VCaP (cell line): Measurements from ENCODE around the gene GJC1.
A peak's percentile ranks its signal among the peaks of the same experiment; 100 is the strongest.

Experiments used
- H3K27ac ChIP-seq: fragments of 450-650 bp; 2 replicates; pipeline ENCODE4 v1.5.1; 2017
- CTCF ChIP-seq: fragments of 450-650 bp; conservative IDR thresholded peaks from 2 replicates; pipeline ENCODE4 v1.5.1; 2017; ENCODE audit warnings: mild to moderate bottlenecking, moderate library complexity

Gene GJC1

GRCh38 chr17:44829523-44830358, at the start of gene GJC1:
GJC1 (minus strand) TSS chr17:44830287; CDS start chr17:44805817, 24,470 bp downstream.
- H3K27ac ChIP-seq, result no peak within 1 kb of the TSS
- no peak for TF ChIP-seq CTCF

- H3K27ac ChIP-seq, result no peak overlapping the region
These were observed 49.3 kb upstream of the GJC1 start for GRCh38 chr17:44879376-44879775.

GRCh38 chr17:44878627-44879221, 48.6 kb upstream of the GJC1 start:
- no peak overlapping the region for H3K27ac ChIP-seq
- TF ChIP-seq CTCF, result peak; percentile 85

More at GRCh38 chr17:44879376-44879775, 49.3 kb upstream of the GJC1 start:
- no peak for TF ChIP-seq CTCF

- TF ChIP-seq CTCF, result no peak
- no peak overlapping the region for H3K27ac ChIP-seq
These were observed 47.0 kb upstream of the GJC1 start for GRCh38 chr17:44877121-44877520.

- no peak for TF ChIP-seq CTCF
- H3K27ac ChIP-seq, result no peak overlapping the region
These were observed 45.7 kb upstream of the GJC1 start for GRCh38 chr17:44875761-44876160.

GRCh38 chr17:44872131-44872768, 42.2 kb upstream of the GJC1 start:
- TF ChIP-seq CTCF, result no peak
- H3K27ac ChIP-seq, result no peak overlapping the region

- H3K27ac ChIP-seq, result no peak overlapping the region
- TF ChIP-seq CTCF, result no peak
These were observed 41.5 kb upstream of the GJC1 start for GRCh38 chr17:44871556-44871955.
